ENCODE data around the gene OAF.

OAF gene

GRCh38 chr11:120229451-120230424 lies 18.9 kb downstream of the OAF start:
- no peak for DNase-seq (ENCODE audit: low spot score)
- Histone ChIP-seq H3K14ac (ENCODE audit: low read length) (no peak overlapping the region), H3K4me3 (ENCODE audit: low read length in 2 of 2) (no peak overlapping the region), H3K4me1 (ENCODE audit: control insufficient read depth in 2 of 2, insufficient read depth in 1 of 2, low read depth in 1 of 2, low read length in 2 of 2) (peaks cover 6 to 11% of the 10 kb centered on the region in 2 donors), H2BK12ac (ENCODE audit: low read length) (no peak overlapping the region), H3K18ac (ENCODE audit: low read length) (peak overlapping the region; percentile 59), H2AK5ac (ENCODE audit: low read depth, low read length) (peak overlapping the region; percentile 53), H3K79me1 (ENCODE audit: low read depth, low read length) (no peaks in the 10 kb centered on the region), H2BK15ac (ENCODE audit: low read length) (peak overlapping the region; percentile 14), H2BK120ac (ENCODE audit: low read depth, low read length) (peak overlapping the region; percentile 45), H2BK5ac (ENCODE audit: low read length) (peak overlapping the region; percentile 58), H3K27me3 (ENCODE audit: control insufficient read depth in 3 of 3, insufficient read depth in 3 of 3, low read depth in 1 of 3, low read length in 3 of 3) (no peaks in the 10 kb centered on the region), H3K4ac (ENCODE audit: low read length) (no peak overlapping the region), H4K91ac (ENCODE audit: low read depth, low read length, poor library complexity) (no peak overlapping the region), H3K4me2 (ENCODE audit: insufficient read depth, low read length, poor library complexity, severe bottlenecking) (no peak overlapping the region), H2AFZ (ENCODE audit: low read length) (no peak overlapping the region), H3K27ac (replicated peaks; ENCODE audit: low read length) (no peak overlapping the region), H3K9ac (ENCODE audit: low read depth, low read length, poor library complexity) (no peak overlapping the region), H4K8ac (ENCODE audit: low read depth, low read length) (no peak overlapping the region), H3K36me3 (replicated peaks in 1 of 2; ENCODE audit: control insufficient read depth in 2 of 2, insufficient read depth in 2 of 2, low read length in 2 of 2) (peaks cover 0 to 7% of the 10 kb centered on the region in 2 donors), H3K23ac (ENCODE audit: low read depth, low read length, poor library complexity) (no peak overlapping the region), H3K9me3 (replicated peaks in 1 of 2; ENCODE audit: control insufficient read depth in 2 of 2, insufficient read depth in 1 of 2, low read depth in 1 of 2, low read length in 2 of 2) (no peaks in the 10 kb centered on the region)
- no CpG with 5 or more reads among the region's 17 CpGs for WGBS, 2 donors (ENCODE audit: extremely low coverage in 2 of 2, insufficient read length in 2 of 2, insufficient replicate concordance in 1 of 2)

- Histone ChIP-seq H2BK12ac (ENCODE audit: low read length) (no peak overlapping the region), H2BK15ac (ENCODE audit: low read length) (no peak overlapping the region), H3K36me3 (replicated peaks in 1 of 2; ENCODE audit: control insufficient read depth in 2 of 2, insufficient read depth in 2 of 2, low read length in 2 of 2) (peaks cover 0 to 7% of the 10 kb centered on the region in 2 donors), H2AK5ac (ENCODE audit: low read depth, low read length) (no peak overlapping the region), H3K27me3 (ENCODE audit: control insufficient read depth in 3 of 3, insufficient read depth in 3 of 3, low read depth in 1 of 3, low read length in 3 of 3) (no peaks in the 10 kb centered on the region), H3K4me2 (ENCODE audit: insufficient read depth, low read length, poor library complexity, severe bottlenecking) (no peak overlapping the region), H3K4me1 (ENCODE audit: control insufficient read depth in 2 of 2, insufficient read depth in 1 of 2, low read depth in 1 of 2, low read length in 2 of 2) (peaks cover 1 to 3% of the 10 kb centered on the region in 2 donors), H3K4ac (ENCODE audit: low read length) (no peak overlapping the region), H3K9ac (ENCODE audit: low read depth, low read length, poor library complexity) (no peak overlapping the region), H4K8ac (ENCODE audit: low read depth, low read length) (no peak overlapping the region), H3K79me1 (ENCODE audit: low read depth, low read length) (no peaks in the 10 kb centered on the region), H2BK120ac (ENCODE audit: low read depth, low read length) (no peak overlapping the region), H2BK5ac (ENCODE audit: low read length) (no peak overlapping the region), H4K91ac (ENCODE audit: low read depth, low read length, poor library complexity) (no peak overlapping the region), H3K18ac (ENCODE audit: low read length) (no peak overlapping the region), H2AFZ (ENCODE audit: low read length) (no peak overlapping the region), H3K9me3 (replicated peaks in 1 of 2; ENCODE audit: control insufficient read depth in 2 of 2, insufficient read depth in 1 of 2, low read depth in 1 of 2, low read length in 2 of 2) (no peaks in the 10 kb centered on the region), H3K23ac (ENCODE audit: low read depth, low read length, poor library complexity) (no peak overlapping the region), H3K14ac (ENCODE audit: low read length) (no peak overlapping the region), H3K4me3 (ENCODE audit: low read length in 2 of 2) (no peak overlapping the region), H3K27ac (replicated peaks; ENCODE audit: low read length) (no peak overlapping the region)
- no CpG with 5 or more reads among the region's 5 CpGs for WGBS, 2 donors (ENCODE audit: extremely low coverage in 2 of 2, insufficient read length in 2 of 2, insufficient replicate concordance in 1 of 2)
- DNase-seq (ENCODE audit: low spot score) = no peak
Measured at GRCh38 chr11:120230433-120231071, 19.7 kb downstream of the OAF start.

- Histone ChIP-seq H2BK120ac (ENCODE audit: low read depth, low read length) (no peak overlapping the region), H3K4me2 (ENCODE audit: insufficient read depth, low read length, poor library complexity, severe bottlenecking) (no peak overlapping the region), H4K91ac (ENCODE audit: low read depth, low read length, poor library complexity) (no peak overlapping the region), H3K9me3 (replicated peaks in 1 of 2; ENCODE audit: control insufficient read depth in 2 of 2, insufficient read depth in 1 of 2, low read depth in 1 of 2, low read length in 2 of 2) (no peaks in the 10 kb centered on the region), H2BK12ac (ENCODE audit: low read length) (no peak overlapping the region), H3K27ac (replicated peaks; ENCODE audit: low read length) (no peak overlapping the region), H2BK15ac (ENCODE audit: low read length) (no peak overlapping the region), H3K27me3 (ENCODE audit: control insufficient read depth in 3 of 3, insufficient read depth in 3 of 3, low read depth in 1 of 3, low read length in 3 of 3) (peaks cover 0 to 6% (median 2%) of the 10 kb centered on the region in 3 experiments), H3K4me3 (ENCODE audit: low read length in 2 of 2) (no peak overlapping the region), H3K4me1 (ENCODE audit: control insufficient read depth in 2 of 2, insufficient read depth in 1 of 2, low read depth in 1 of 2, low read length in 2 of 2) (no peaks in the 10 kb centered on the region), H2BK5ac (ENCODE audit: low read length) (no peak overlapping the region), H3K4ac (ENCODE audit: low read length) (no peak overlapping the region), H4K8ac (ENCODE audit: low read depth, low read length) (no peak overlapping the region), H3K79me1 (ENCODE audit: low read depth, low read length) (no peaks in the 10 kb centered on the region), H3K9ac (ENCODE audit: low read depth, low read length, poor library complexity) (no peak overlapping the region), H3K23ac (ENCODE audit: low read depth, low read length, poor library complexity) (no peak overlapping the region), H2AK5ac (ENCODE audit: low read depth, low read length) (no peak overlapping the region), H3K36me3 (replicated peaks in 1 of 2; ENCODE audit: control insufficient read depth in 2 of 2, insufficient read depth in 2 of 2, low read length in 2 of 2) (peaks cover 0 to 4% of the 10 kb centered on the region in 2 donors), H2AFZ (ENCODE audit: low read length) (no peak overlapping the region), H3K14ac (ENCODE audit: low read length) (no peak overlapping the region), H3K18ac (ENCODE audit: low read length) (no peak overlapping the region)
- no peak for DNase-seq (ENCODE audit: low spot score)
- WGBS, 2 donors (ENCODE audit: extremely low coverage in 2 of 2, insufficient read length in 2 of 2, insufficient replicate concordance in 1 of 2) = no CpG with 5 or more reads among the region's 4 CpGs
Measured at GRCh38 chr11:120231963-120232362, 21.1 kb downstream of the OAF start.

- no peak overlapping the region for H2AK5ac ChIP-seq (ENCODE audit: low read depth, low read length)
- H4K91ac ChIP-seq (ENCODE audit: low read depth, low read length, poor library complexity) = no peak overlapping the region
- H3K14ac ChIP-seq (ENCODE audit: low read length) = peak overlapping the region; percentile 11
- no peak overlapping the region for H3K4me2 ChIP-seq (ENCODE audit: insufficient read depth, low read length, poor library complexity, severe bottlenecking)
- H3K79me1 ChIP-seq (ENCODE audit: low read depth, low read length) = no peaks in the 10 kb centered on the region
- H3K4me3 ChIP-seq (ENCODE audit: low read length in 2 of 2) = no peak overlapping the region
- H3K23ac ChIP-seq (ENCODE audit: low read depth, low read length, poor library complexity) = peak overlapping the region; percentile 87
- no peaks in the 10 kb centered on the region for H3K4me1 ChIP-seq (ENCODE audit: control insufficient read depth in 2 of 2, insufficient read depth in 1 of 2, low read depth in 1 of 2, low read length in 2 of 2)
- H2BK15ac ChIP-seq (ENCODE audit: low read length) = no peak overlapping the region
- H2AFZ ChIP-seq (ENCODE audit: low read length) = no peak overlapping the region
- H3K9me3 ChIP-seq (replicated peaks in 1 of 2; ENCODE audit: control insufficient read depth in 2 of 2, insufficient read depth in 1 of 2, low read depth in 1 of 2, low read length in 2 of 2) = no peaks in the 10 kb centered on the region
- H2BK5ac ChIP-seq (ENCODE audit: low read length) = no peak overlapping the region
- no peak for DNase-seq (ENCODE audit: low spot score)
- H4K8ac ChIP-seq (ENCODE audit: low read depth, low read length) = no peak overlapping the region
- no peaks in the 10 kb centered on the region for H3K36me3 ChIP-seq (replicated peaks in 1 of 2; ENCODE audit: control insufficient read depth in 2 of 2, insufficient read depth in 2 of 2, low read length in 2 of 2)
- H3K9ac ChIP-seq (ENCODE audit: low read depth, low read length, poor library complexity) = no peak overlapping the region
- no peak overlapping the region for H3K4ac ChIP-seq (ENCODE audit: low read length)
- no peak overlapping the region for H2BK12ac ChIP-seq (ENCODE audit: low read length)
- peaks cover 0 to 17% (median 4%) of the 10 kb centered on the region in 3 experiments for H3K27me3 ChIP-seq (ENCODE audit: control insufficient read depth in 3 of 3, insufficient read depth in 3 of 3, low read depth in 1 of 3, low read length in 3 of 3)
- H3K18ac ChIP-seq (ENCODE audit: low read length) = no peak overlapping the region
- WGBS, 2 donors (ENCODE audit: extremely low coverage in 2 of 2, insufficient read length in 2 of 2, insufficient replicate concordance in 1 of 2) = no CpG with 5 or more reads among the region's 9 CpGs
- no peak overlapping the region for H2BK120ac ChIP-seq (ENCODE audit: low read depth, low read length)
- no peak overlapping the region for H3K27ac ChIP-seq (replicated peaks; ENCODE audit: low read length)
Measured at GRCh38 chr11:120233207-120233803, 22.5 kb downstream of the OAF start.
